Vagina (tissue), 2 donors: ENCODE measurements around the gene CENPM. TPM values are rescaled to one million over a fixed set of nuclear protein-coding genes. Genes with fewer than 3 reads are reported as not detected.

Experiments
- DNase-seq, 2 donors: peaks; one replicate each; pipeline ENCODE4 v3.0.0-alpha.2; 2017; ENCODE audit errors: extremely low spot score in 2 of 2
- H3K27ac ChIP-seq: fragments of 200-600 bp; sonication (generic); one replicate; pipeline ENCODE4 v1.5.1; 2019
- H3K27me3 ChIP-seq: fragments of 200-600 bp; sonication (generic); one replicate; pipeline ENCODE4 v1.5.1; 2019
- H3K36me3 ChIP-seq, 2 donors: fragments of 200-600 bp; sonication (generic); one replicate each; pipeline ENCODE4 v1.5.1; 2017 to 2019
- H3K4me1 ChIP-seq: fragments of 200-600 bp; sonication (generic); one replicate; pipeline ENCODE4 v1.5.1; 2019
- H3K4me3 ChIP-seq, 2 donors: fragments of 200-600 bp; sonication (generic); 1 replicate in 1 of 2; 2 replicates in 1 of 2; pipeline ENCODE4 v1.5.1; 2016 to 2019
- H3K9me3 ChIP-seq: fragments of 200-600 bp; sonication (generic); one replicate; pipeline ENCODE4 v1.5.1; 2019
- CTCF ChIP-seq, 3 experiments: fragments of 450-650 bp in 2 of 3; fragments of 200-600 bp in 1 of 3; sonication (generic) in 1 of 3; IDR thresholded peaks; one replicate each; pipeline ENCODE4 v1.5.1; 2017 to 2019; ENCODE audit warnings: antibody characterized with exemption in 3 of 3, mild to moderate bottlenecking in 2 of 3, moderate library complexity in 2 of 3
- POLR2A ChIP-seq, 2 donors: fragments of 450-650 bp; IDR thresholded peaks; one replicate each; pipeline ENCODE4 v1.6.1; 2017; ENCODE audit warnings: antibody characterized with exemption in 2 of 2, mild to moderate bottlenecking in 2 of 2, moderate library complexity in 2 of 2
- POLR2AphosphoS5 ChIP-seq, 2 donors: sonication (generic); formaldehyde crosslinking; IDR thresholded peaks; one replicate each; pipeline ENCODE4 v1.9.0; 2017; ENCODE audit warnings: antibody characterized with exemption in 2 of 2, mild to moderate bottlenecking in 2 of 2, low read depth in 1 of 2; ENCODE audit not compliant: insufficient read depth in 1 of 2
- intact Hi-C: fragments of 100-400 bp; cut with DNase I; formaldehyde crosslinking; loops from one replicate; pipeline ENCODE4 v1.15.1; 2023
- total RNA-seq: library from RNA; depleted of rRNA; stranded (reverse); fragments of >200 nt; gene quantifications from one replicate; pipeline ENCODE4 v1.2.3, GENCODE V29; 2016

The CENPM gene
- total RNA-seq, 1 donor from 2014 or later, result not detected

- no peak for DNase-seq
- peaks cover 7% of the 10 kb centered on the region for H3K4me1 ChIP-seq
- TF ChIP-seq POLR2A (IDR thresholded peaks at IDR 0.05), result no peak
- TF ChIP-seq POLR2AphosphoS5 (IDR thresholded peaks at IDR 0.05; ENCODE audit: insufficient read depth in 1 of 2, low read depth in 1 of 2), result no peak
- TF ChIP-seq CTCF (IDR thresholded peaks at IDR 0.05), result no peak
- intact Hi-C loops, result no loop called here
- H3K9me3 ChIP-seq, result no peaks in the 10 kb centered on the region
- H3K36me3 ChIP-seq, result no peaks in the 10 kb centered on the region
- no peak overlapping the region for H3K27ac ChIP-seq
- no peaks in the 10 kb centered on the region for H3K27me3 ChIP-seq
- no peak overlapping the region for H3K4me3 ChIP-seq
These were observed 24.5 kb upstream of the CENPM start for GRCh38 chr22:41971431-41971830.

GRCh38 chr22:41970601-41971000, 23.6 kb upstream of the CENPM start:
- Histone ChIP-seq H3K4me3 (no peak overlapping the region), H3K27ac (no peak overlapping the region), H3K36me3 (no peaks in the 10 kb centered on the region), H3K9me3 (no peaks in the 10 kb centered on the region), H3K27me3 (no peaks in the 10 kb centered on the region), H3K4me1 (no peaks in the 10 kb centered on the region)
- DNase-seq, result no peak
- TF ChIP-seq POLR2AphosphoS5 (IDR thresholded peaks at IDR 0.05; ENCODE audit: insufficient read depth in 1 of 2, low read depth in 1 of 2) (no peak), POLR2A (IDR thresholded peaks at IDR 0.05) (no peak), CTCF (IDR thresholded peaks at IDR 0.05) (no peak)
- intact Hi-C loops, result no loop called here

GRCh38 chr22:41969110-41969646, 22.2 kb upstream of the CENPM start, which contains the start of gene SEPTIN3:
Gene SEPTIN3, plus strand, starts transcription at chr22:41969443. Its CDS starts 2,050 bp downstream, at chr22:41971493.
- no peaks in the 10 kb centered on the region for H3K9me3 ChIP-seq
- H3K4me1 ChIP-seq, result no peaks in the 10 kb centered on the region
- H3K36me3 ChIP-seq, result no peaks in the 10 kb centered on the region
- intact Hi-C loops, result no loop called here
- H3K4me3 ChIP-seq, result no peak within 1 kb of the TSS
- no peak for DNase-seq
- H3K27me3 ChIP-seq, result no peaks in the 10 kb centered on the region
- H3K27ac ChIP-seq, result no peak within 1 kb of the TSS
- TF ChIP-seq POLR2AphosphoS5 (IDR thresholded peaks at IDR 0.05; ENCODE audit: insufficient read depth in 1 of 2, low read depth in 1 of 2) (no peak), POLR2A (IDR thresholded peaks at IDR 0.05) (no peak), CTCF (IDR thresholded peaks at IDR 0.05) (no peak)

GRCh38 chr22:41968601-41969000, 21.6 kb upstream of the CENPM start:
- DNase-seq, result no peak
- no peak overlapping the region for H3K4me3 ChIP-seq
- TF ChIP-seq POLR2AphosphoS5 (IDR thresholded peaks at IDR 0.05; ENCODE audit: insufficient read depth in 1 of 2, low read depth in 1 of 2), result no peak
- no peak for TF ChIP-seq CTCF (IDR thresholded peaks at IDR 0.05)
- no peak for TF ChIP-seq POLR2A (IDR thresholded peaks at IDR 0.05)
- no peaks in the 10 kb centered on the region for H3K36me3 ChIP-seq
- no peak overlapping the region for H3K27ac ChIP-seq
- H3K9me3 ChIP-seq, result no peaks in the 10 kb centered on the region
- no peaks in the 10 kb centered on the region for H3K4me1 ChIP-seq
- no peaks in the 10 kb centered on the region for H3K27me3 ChIP-seq
- intact Hi-C loops, result no loop called here

- Histone ChIP-seq H3K27me3 (no peaks in the 10 kb centered on the region), H3K36me3 (no peaks in the 10 kb centered on the region), H3K4me3 (no peak overlapping the region), H3K9me3 (no peaks in the 10 kb centered on the region), H3K4me1 (no peaks in the 10 kb centered on the region), H3K27ac (no peak overlapping the region)
- no peak for DNase-seq
- intact Hi-C loops, result no loop called here
- no peak for TF ChIP-seq CTCF (IDR thresholded peaks at IDR 0.05)
These were observed 19.8 kb upstream of the CENPM start for GRCh38 chr22:41966607-41967240.
